Activated naive CD8-positive, alpha-beta T cell treated with anti-CD3 and anti-CD28 coated beads, Interleukin-2, amount 50 U/mL, for 24 hours (primary cell): ENCODE results near the gene LIMK2.

Source experiments
- ATAC-seq: fragments of 150-1000 bp; cut with Tn5 transposase; one replicate; pipeline ENCODE4 v1.10.0; 2021
- DNase-seq: peaks from one replicate; pipeline ENCODE4 v3.0.0; 2021
- H3K27ac Mint-ChIP-seq: one replicate; pipeline ENCODE4 v1.8.0; 2021; ENCODE audit warnings: mild to moderate bottlenecking, mixed read lengths
- H3K27me3 Mint-ChIP-seq: one replicate; pipeline ENCODE4 v1.8.0; 2021; ENCODE audit warnings: mixed read lengths
- H3K36me3 Mint-ChIP-seq: one replicate; pipeline ENCODE4 v1.8.0; 2021; ENCODE audit warnings: low read depth, mixed read lengths
- H3K4me1 Mint-ChIP-seq: one replicate; pipeline ENCODE4 v1.8.0; 2021; ENCODE audit warnings: mixed read lengths
- H3K4me3 Mint-ChIP-seq: one replicate; pipeline ENCODE4 v1.8.0; 2021; ENCODE audit warnings: mild to moderate bottlenecking, moderate library complexity, mixed read lengths
- H3K9me3 Mint-ChIP-seq: one replicate; pipeline ENCODE4 v1.8.0; 2021; ENCODE audit warnings: mixed read lengths

Gene LIMK2

DNA sequence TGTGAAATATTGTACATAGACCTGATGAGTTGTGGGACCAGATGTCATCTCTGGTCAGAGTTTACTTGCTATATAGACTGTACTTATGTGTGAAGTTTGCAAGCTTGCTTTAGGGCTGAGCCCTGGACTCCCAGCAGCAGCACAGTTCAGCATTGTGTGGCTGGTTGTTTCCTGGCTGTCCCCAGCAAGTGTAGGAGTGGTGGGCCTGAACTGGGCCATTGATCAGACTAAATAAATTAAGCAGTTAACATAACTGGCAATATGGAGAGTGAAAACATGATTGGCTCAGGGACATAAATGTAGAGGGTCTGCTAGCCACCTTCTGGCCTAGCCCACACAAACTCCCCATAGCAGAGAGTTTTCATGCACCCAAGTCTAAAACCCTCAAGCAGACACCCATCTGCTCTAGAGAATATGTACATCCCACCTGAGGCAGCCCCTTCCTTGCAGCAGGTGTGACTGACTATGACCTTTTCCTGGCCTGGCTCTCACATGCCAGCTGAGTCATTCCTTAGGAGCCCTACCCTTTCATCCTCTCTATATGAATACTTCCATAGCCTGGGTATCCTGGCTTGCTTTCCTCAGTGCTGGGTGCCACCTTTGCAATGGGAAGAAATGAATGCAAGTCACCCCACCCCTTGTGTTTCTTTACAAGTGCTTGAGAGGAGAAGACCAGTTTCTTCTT, 67.9 kb downstream of the LIMK2 start:
- Mint-ChIP-seq H3K4me3 (no peak overlapping the region), H3K9me3 (no peaks in the 10 kb centered on the region), H3K4me1 (peaks cover 79% of the 10 kb centered on the region), H3K27ac (peak overlapping the region; percentile 91), H3K27me3 (no peaks in the 10 kb centered on the region), H3K36me3 (peaks cover 35% of the 10 kb centered on the region)
- ATAC-seq (no peak), DNase-seq (no peak)

DNA sequence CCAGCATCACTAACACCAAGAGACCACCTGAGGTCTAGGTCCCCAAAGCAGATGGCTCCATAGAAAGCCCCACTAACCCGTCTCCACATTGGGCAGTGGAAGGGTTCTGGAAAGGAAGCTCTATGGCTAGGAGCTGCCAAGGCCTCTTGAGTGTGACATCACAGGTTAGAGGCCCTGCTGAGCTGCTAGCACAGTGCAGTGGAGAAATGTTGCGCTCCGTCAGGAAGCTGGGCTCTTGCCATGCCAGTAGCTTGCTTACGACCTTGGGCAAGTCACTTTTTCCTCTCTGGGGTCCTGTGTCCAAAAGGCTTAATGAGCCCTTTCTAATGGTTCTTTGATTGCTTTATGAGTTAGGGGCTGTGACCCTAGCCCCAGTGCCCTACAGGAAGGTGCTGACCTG, 69.6 kb downstream of the LIMK2 start:
- no peak overlapping the region for H3K4me3 Mint-ChIP-seq
- peaks cover 26% of the 10 kb centered on the region for H3K36me3 Mint-ChIP-seq
- H3K4me1 Mint-ChIP-seq, result peaks cover 87% of the 10 kb centered on the region
- ATAC-seq (no peak), DNase-seq (no peak)
- H3K9me3 Mint-ChIP-seq, result no peaks in the 10 kb centered on the region
- H3K27me3 Mint-ChIP-seq, result no peaks in the 10 kb centered on the region
- peak overlapping the region; percentile 54 for H3K27ac Mint-ChIP-seq

DNA sequence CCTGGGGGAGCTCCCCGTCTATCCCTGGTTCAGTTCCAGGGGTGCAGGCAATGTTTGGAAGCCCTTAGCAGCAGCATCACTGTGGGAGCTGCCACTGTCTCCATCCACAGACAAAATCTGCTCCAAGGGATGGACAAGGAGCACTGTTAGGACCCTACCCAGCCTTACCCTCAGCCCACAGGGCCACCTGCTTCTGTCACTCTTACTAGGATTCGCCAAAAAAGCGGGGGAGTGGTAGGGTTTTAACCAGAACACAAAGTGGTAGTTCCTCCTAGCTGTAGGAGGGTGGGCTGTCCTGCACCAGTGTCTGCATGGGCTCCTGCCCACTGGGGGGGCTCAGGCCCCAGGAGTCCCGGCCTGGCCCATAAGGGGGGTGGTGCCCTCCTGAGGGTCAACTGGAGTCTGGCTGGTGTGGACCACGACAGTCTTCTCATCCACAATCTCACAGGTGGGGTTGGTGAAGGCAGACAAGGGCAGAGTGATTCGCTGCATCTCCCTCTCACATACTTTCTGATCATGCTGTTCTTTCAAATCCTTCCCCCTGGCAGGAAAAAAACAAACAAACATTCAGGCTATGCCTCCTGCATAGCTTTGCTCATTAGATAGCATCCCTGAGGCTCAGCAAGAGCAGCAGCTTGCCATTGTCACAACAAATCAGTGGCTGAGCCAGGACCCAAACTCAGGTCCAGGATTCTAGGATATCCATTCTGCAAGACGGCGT, 70.8 kb downstream of the LIMK2 start:
- ATAC-seq (no peak), DNase-seq (no peak)
- Mint-ChIP-seq H3K9me3 (no peaks in the 10 kb centered on the region), H3K4me1 (peaks cover 89% of the 10 kb centered on the region), H3K4me3 (no peak overlapping the region), H3K36me3 (peaks cover 20% of the 10 kb centered on the region), H3K27ac (peak overlapping the region; percentile 24), H3K27me3 (no peaks in the 10 kb centered on the region)

DNA sequence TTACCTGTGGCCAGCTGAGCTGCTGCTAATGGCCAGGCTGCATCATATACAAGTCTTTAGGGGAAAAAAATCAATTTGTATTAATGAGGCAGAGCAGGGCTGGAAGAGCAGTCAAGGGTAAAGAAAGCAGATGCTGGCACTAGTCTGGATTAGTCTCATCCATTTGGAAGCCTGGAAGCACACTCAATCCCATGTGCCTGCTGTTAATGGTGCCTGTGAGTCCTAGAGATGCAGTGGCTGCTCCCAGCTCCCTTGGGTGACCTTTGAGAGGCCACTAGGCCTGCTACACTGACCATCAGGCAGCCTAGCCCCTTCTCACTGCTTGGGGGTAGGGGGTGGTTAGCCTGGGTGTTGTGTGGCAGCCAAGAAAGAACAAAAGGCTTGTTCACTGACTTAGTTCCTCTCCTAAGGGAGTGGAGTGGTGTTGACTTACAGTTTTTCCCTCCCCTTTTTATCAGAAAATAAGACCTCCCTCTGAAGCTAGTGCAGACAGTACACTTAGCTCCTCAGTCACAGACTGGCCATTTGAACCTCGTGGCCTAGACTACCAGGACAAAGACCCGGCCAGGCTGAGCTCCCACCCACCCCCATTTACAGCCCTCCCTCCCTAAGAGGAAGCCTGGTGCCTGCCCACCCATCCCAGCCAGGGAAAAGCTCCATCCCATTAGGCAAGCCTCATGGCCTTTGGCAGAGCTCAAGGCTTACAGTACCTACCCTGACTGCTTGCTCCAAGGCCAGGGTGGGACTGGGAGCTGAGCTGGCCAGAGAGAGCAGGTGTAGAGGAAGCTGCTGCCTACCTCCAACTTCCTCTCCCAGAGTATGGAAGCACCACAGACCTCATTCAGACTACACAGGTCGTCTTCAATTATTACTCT, 72.4 kb downstream of the LIMK2 start:
- Mint-ChIP-seq H3K4me1 (peaks cover 89% of the 10 kb centered on the region), H3K9me3 (no peaks in the 10 kb centered on the region), H3K4me3 (no peak overlapping the region), H3K27ac (peak overlapping the region; percentile 96), H3K36me3 (peaks cover 19% of the 10 kb centered on the region), H3K27me3 (no peaks in the 10 kb centered on the region)
- ATAC-seq, result no peak
- no peak for DNase-seq

DNA sequence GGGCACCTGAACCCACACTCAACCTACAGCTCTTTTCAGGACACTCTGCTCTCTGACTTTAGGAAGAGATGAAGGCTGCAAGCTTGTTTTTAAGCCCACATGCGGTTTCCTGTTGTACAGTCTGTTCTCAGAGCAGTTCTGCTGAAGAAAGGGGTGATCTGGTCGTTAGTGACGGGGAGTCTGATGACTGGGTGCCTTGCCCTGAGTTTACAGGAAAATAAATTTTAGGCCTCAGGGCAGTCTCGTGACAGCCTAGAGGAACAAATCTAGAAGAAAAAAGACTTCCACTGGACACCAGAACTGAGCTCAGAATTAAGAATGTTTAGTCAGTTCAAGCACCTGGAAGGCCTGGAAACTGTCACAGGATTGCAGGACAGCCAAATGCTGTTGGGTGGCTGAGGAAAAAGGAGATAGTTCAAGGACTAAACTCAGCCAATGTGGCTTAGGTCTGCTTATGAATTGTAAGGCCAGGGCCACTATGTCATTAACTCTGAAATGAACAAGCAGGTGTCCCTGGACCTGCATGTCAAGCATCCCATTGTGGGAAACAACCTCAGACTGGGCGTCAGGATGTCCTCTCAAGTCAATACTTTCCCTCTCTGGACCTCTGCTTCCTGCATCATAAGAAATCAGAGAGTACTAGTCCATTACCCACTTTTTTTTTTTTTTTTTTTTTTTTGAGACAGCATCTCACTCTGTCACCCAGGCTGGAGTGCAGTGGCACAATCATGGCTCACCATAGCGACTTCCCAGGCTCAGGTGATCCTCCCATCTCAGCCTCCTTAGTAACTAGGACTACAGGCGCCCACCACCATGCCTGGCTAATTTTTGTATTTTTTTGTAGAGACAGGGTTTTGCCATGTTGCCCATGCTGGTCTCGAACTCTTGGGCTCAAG, 74.5 kb downstream of the LIMK2 start:
- Mint-ChIP-seq H3K36me3 (peaks cover 10% of the 10 kb centered on the region), H3K27ac (peak overlapping the region; percentile 96), H3K27me3 (no peaks in the 10 kb centered on the region), H3K4me3 (peak overlapping the region; percentile 60), H3K4me1 (peaks cover 79% of the 10 kb centered on the region), H3K9me3 (no peaks in the 10 kb centered on the region)
- DNase-seq, result peak; percentile 55
- peak; percentile 63 for ATAC-seq

DNA sequence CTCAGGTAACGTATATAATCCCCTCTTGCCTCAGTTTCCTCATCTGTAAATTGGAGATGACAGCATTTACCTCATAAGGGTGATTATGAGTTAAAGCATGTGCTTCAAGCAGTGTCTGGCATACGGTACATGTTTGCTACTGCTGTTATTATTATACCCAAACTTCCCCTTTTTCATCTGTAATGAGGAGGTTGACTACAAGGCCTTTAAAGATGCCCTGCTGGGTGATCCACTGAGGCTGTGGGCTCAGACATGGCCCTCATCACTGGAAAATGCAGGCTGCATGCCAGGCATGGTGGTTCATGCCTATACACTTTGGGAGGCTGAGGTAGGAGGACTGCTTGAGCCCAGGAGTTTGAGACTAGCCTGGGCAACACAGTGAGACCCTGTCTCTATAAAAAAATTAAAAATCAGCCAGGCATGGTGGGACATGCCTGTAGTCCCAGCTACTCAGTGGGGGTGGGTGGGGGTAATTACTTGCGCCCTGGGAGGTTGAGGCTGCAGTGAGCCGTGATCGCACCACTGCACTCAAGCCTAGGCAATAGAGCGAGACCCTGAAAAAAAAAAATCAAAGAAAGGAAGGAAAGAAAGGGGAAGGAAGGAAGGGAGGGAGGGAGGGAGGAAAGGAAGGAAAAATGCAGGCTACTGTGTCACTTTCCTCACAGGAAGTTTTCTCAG, 75.9 kb downstream of the LIMK2 start:
- H3K36me3 Mint-ChIP-seq, result peaks cover 6% of the 10 kb centered on the region

DNA sequence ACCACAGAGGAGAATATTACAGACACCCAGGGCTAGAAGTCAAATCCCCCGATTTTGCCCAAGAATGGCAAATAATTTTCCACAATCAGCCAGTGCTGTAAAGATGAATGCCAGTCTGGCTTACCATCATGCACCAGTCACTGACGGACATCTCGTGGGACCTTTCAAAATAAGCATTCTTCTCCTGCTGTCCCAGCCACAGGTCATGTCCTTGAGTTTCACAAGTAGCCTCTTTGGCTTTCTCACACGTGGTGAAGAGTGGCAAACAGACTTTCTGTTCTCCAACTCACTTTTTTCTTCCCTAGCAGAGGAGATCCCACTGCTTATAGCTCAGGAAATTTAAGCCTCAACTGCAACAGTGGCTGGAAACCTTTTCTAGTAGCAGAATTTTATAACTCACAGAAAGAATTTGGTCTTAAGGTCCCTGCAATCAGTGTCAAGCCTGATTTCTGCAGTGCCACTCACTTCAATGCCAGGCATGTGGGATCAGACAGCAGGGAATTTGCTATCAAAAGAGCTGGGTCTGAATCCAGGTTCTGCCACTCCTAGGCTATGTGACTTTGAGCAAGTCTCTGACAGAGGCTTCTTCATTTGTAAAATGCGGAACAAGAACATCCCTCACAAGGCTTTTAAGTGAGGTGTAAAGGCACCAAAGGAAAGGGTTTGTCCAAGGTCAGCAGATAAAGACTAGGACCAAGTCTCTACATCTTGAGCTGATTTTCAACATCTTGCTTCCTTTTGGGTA, 76.6 kb downstream of the LIMK2 start:
- Mint-ChIP-seq H3K9me3 (no peaks in the 10 kb centered on the region), H3K36me3 (peaks cover 6% of the 10 kb centered on the region), H3K4me3 (peak overlapping the region; percentile 92), H3K4me1 (peaks cover 84% of the 10 kb centered on the region), H3K27me3 (no peaks in the 10 kb centered on the region), H3K27ac (peak overlapping the region; percentile 97)
- DNase-seq (no peak), ATAC-seq (no peak)

More for the DNA sequence above, 75.9 kb downstream of the LIMK2 start:
- no peaks in the 10 kb centered on the region for H3K27me3 Mint-ChIP-seq
- peak overlapping the region; percentile 86 for H3K27ac Mint-ChIP-seq
- peak overlapping the region; percentile 92 for H3K4me3 Mint-ChIP-seq
- no peaks in the 10 kb centered on the region for H3K9me3 Mint-ChIP-seq
- peaks cover 84% of the 10 kb centered on the region for H3K4me1 Mint-ChIP-seq
- DNase-seq (no peak), ATAC-seq (no peak)

DNA sequence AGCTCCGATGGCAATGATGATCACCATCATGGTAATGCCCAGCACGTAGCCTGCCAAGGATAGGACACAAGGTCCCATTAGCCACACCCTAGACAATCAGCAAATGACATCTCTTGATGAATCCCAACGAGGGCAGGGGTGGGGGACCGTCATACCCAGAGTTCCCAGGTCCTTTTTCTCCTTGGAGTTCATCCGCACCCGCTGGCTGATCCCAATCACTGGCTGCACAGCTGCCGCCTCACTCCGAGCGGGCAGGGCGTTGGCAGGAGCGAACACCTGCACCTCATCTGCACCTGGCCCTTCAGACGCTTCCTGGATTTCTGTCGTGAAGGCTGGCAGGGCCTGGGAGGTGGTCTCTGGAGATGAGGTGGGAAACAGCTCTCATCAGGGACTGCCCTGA, 77.2 kb downstream of the LIMK2 start:
- Mint-ChIP-seq H3K27ac (peak overlapping the region; percentile 97), H3K4me1 (peaks cover 86% of the 10 kb centered on the region), H3K27me3 (no peaks in the 10 kb centered on the region), H3K9me3 (no peaks in the 10 kb centered on the region), H3K36me3 (peaks cover 7% of the 10 kb centered on the region), H3K4me3 (peak overlapping the region; percentile 92)
- no peak for ATAC-seq
- DNase-seq, result no peak

DNA sequence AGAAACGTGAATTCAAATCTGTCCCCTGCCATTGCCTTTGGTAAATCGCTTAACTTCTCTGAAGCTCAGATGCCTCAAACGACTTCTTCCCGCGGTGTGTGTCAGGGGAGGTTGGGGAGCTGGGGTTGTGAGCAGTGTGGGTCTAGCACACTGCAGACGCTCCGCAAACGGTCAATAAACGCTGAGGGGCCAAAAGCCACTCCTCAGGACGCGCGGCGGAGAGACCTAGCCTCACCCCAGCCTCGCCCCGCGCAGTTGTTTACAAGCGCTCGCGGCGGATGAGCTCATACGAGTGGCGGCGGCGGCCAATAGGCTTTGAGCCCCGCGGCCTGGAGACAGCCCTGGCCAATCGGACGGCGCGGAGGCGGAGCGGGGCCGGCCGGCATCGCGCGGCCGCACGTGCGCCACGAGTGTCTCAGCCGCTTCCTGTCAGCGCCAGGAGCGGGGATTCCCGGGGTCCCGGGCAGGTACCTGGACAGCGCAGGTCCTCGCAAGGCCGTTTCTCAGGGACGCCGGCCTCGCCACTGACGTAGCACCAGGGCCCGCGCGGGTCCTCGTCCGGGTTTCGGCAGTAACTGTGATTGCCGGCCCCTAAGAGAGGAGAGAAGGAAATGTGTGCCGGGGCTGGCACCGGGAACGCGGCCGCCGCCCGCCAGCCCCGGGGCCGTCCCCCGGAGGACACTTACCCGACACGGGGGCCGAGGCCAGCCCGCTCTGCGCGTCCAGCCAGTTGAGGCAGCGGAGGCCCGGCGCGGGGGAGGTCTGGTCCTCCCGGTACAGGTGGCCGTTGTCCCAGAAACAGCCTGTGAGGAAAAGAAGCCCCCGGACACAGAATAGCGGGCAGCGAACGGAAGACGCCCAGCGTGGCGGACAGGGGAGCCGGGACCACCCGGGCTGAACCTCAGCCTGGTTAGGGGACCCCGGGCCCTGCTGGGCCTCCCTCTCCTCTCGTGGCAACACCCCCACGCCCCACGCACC, 78.7 kb downstream of the LIMK2 start:
- ATAC-seq (peak; percentile 81), DNase-seq (peak; percentile 93)
- Mint-ChIP-seq H3K9me3 (no peaks in the 10 kb centered on the region), H3K27me3 (no peaks in the 10 kb centered on the region), H3K4me3 (peak overlapping the region; percentile 92), H3K36me3 (peaks cover 8% of the 10 kb centered on the region), H3K4me1 (peaks cover 81% of the 10 kb centered on the region), H3K27ac (peak overlapping the region; percentile 97)

DNA sequence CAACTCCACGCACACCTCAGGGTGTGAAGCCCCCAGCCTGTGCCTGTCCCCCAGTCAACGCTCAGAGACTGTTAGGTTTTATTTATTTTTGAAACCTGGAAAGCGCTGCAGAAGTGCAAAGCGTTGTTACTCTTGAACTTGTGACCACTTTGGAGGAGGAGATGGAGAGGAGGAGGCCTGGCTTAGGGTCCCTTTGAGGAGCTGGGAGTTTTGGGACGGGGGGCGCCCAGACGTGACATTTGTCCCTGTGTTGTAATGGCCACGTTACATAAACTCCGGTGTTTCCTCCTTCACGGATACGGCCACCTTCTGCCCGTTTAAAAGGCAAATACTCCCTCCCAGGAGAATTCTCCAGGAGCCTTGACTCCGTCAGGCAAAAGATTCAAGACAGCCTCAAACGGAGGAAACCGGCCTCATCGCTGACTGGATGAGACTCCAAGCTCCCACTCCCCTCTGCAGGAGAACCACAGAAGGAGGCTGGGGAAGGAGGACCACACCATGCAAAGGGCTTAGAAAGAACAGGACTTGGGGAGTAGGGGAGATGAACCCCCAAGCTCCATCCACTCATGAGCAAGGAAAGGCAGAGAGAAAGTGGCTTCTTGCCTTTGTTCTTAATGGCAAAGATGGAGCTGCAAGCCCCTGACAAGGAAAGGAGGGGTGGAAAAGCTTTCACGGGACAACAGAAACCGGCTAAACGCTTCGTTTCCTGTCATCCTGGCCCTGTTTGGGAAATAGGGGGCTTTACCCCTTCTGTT, 79.6 kb downstream of the LIMK2 start:
- peaks cover 8% of the 10 kb centered on the region for H3K36me3 Mint-ChIP-seq

DNA sequence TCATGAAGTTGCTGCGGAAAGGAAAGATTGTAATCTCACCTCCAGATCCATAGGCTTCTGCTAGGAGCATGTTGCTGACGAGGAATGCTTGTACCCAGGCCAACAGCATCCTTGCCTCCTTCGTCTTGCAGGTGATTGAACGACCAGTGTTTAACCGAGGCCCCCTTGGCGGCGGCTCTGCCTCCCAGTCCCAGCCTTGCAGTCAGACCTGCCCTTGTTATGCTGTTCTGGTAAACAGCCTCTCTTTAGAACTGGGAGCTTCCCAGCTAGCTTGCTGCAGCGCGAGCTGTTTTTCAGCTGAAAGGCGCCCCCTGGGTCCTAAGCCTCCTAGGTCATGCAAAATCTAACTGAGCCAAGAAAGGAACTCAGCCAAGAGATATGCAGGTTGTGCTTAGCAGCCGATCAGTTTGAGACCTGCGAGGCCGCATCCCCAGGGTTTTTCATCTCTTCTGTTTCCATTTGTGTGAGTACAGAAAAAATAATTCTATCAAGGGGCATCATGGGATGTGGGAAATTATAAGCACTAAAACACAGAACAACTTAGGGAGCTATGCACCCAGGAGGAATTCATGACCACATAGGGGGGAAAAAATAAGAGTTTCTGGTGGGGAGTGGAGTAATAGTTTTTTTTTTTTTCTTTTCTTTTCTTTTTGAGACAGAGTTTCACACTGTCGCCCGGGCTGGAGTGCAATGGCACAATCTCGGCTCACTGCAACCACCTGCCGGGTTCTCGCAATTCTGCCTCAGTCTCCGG, 80.3 kb downstream of the LIMK2 start, which contains the start of gene PIK3IP1:
TSS of gene PIK3IP1 (minus strand) at position 253 of the 754 bp plus-strand sequence. CDS start at position 109, 144 bp downstream.
- peaks cover 8% of the 10 kb centered on the region for H3K36me3 Mint-ChIP-seq
- H3K4me1 Mint-ChIP-seq, result peaks cover 80% of the 10 kb centered on the region
- DNase-seq (peak; percentile 83), ATAC-seq (peak; percentile 64)
- H3K27ac Mint-ChIP-seq, result peak within 1 kb of the TSS; percentile 91
- H3K27me3 Mint-ChIP-seq, result no peaks in the 10 kb centered on the region
- peak within 1 kb of the TSS; percentile 92 for H3K4me3 Mint-ChIP-seq
- H3K9me3 Mint-ChIP-seq, result no peaks in the 10 kb centered on the region

More for the DNA sequence above, 79.6 kb downstream of the LIMK2 start:
- H3K9me3 Mint-ChIP-seq, result no peaks in the 10 kb centered on the region
- no peak for ATAC-seq
- H3K27me3 Mint-ChIP-seq, result no peaks in the 10 kb centered on the region
- peak overlapping the region; percentile 91 for H3K27ac Mint-ChIP-seq
- H3K4me1 Mint-ChIP-seq, result peaks cover 81% of the 10 kb centered on the region
- DNase-seq, result peak; percentile 26
- peak overlapping the region; percentile 92 for H3K4me3 Mint-ChIP-seq
